Activated naive CD8-positive, alpha-beta T cell (primary cell): ENCODE data around the gene ZNHIT1.

Source experiments
- H3K27ac Mint-ChIP-seq: one replicate; pipeline ENCODE4 v1.8.0; 2021; ENCODE audit warnings: mixed read lengths
- H3K27me3 Mint-ChIP-seq: one replicate; pipeline ENCODE4 v1.8.0; 2021; ENCODE audit warnings: mixed read lengths
- H3K36me3 Mint-ChIP-seq: one replicate; pipeline ENCODE4 v1.8.0; 2021; ENCODE audit warnings: mixed read lengths
- H3K4me1 Mint-ChIP-seq: one replicate; pipeline ENCODE4 v1.8.0; 2021; ENCODE audit warnings: low read depth, mixed read lengths
- H3K4me3 Mint-ChIP-seq: one replicate; pipeline ENCODE4 v1.8.0; 2021; ENCODE audit warnings: mild to moderate bottlenecking, mixed read lengths
- H3K9me3 Mint-ChIP-seq: one replicate; pipeline ENCODE4 v1.8.0; 2021; ENCODE audit warnings: low read depth, mixed read lengths

ZNHIT1 gene

DNA sequence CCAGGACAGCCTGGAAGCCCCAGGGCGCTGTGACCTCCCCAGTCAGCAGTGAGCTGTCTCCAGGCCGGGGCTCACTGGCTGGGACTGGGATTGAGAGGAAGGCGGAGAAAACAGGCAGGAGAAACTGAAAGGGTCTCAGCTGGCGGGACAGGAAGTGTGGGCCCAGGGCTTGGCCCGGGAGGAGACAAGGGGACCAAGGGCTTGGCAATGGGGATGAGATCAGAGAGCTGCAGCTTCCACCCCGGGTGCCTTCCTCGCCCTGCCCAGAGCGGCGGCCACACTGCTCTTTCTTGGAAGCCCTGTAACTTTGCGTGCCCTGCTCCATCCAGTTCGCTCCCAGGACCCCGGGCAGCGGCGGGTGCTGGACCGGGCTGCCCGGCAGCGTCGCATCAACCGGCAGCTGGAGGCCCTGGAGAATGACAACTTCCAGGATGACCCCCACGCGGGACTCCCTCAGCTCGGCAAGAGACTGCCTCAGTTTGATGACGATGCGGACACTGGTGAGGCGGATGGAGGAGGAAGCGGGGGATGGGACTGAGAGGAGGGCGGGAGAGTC lies 4.4 kb downstream of the ZNHIT1 start:
- Mint-ChIP-seq H3K27ac (no peak overlapping the region), H3K4me1 (peaks cover 28% of the 10 kb centered on the region), H3K36me3 (no peaks in the 10 kb centered on the region)

DNA sequence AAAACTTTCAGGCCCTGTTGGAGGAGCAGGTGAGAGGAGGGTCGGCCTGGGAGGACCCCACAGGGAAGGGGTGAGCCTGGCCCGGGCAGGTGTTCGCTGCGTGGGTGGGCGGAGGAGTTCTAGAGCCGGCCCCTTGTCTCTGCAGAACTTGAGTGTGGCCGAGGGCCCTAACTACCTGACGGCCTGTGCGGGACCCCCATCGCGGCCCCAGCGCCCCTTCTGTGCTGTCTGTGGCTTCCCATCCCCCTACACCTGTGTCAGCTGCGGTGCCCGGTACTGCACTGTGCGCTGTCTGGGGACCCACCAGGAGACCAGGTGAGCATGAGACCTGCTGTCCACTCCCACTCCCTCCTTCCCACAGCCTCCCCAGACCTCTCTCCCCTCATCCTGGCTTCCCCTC lies 5.6 kb downstream of the ZNHIT1 start:
- Mint-ChIP-seq H3K4me3 (no peak overlapping the region), H3K4me1 (peaks cover 25% of the 10 kb centered on the region), H3K27ac (no peak overlapping the region), H3K9me3 (no peaks in the 10 kb centered on the region), H3K27me3 (no peaks in the 10 kb centered on the region), H3K36me3 (no peaks in the 10 kb centered on the region)

More for the DNA sequence above, 4.4 kb downstream of the ZNHIT1 start:
- no peak overlapping the region for H3K4me3 Mint-ChIP-seq
- H3K27me3 Mint-ChIP-seq: no peaks in the 10 kb centered on the region
- no peaks in the 10 kb centered on the region for H3K9me3 Mint-ChIP-seq

DNA sequence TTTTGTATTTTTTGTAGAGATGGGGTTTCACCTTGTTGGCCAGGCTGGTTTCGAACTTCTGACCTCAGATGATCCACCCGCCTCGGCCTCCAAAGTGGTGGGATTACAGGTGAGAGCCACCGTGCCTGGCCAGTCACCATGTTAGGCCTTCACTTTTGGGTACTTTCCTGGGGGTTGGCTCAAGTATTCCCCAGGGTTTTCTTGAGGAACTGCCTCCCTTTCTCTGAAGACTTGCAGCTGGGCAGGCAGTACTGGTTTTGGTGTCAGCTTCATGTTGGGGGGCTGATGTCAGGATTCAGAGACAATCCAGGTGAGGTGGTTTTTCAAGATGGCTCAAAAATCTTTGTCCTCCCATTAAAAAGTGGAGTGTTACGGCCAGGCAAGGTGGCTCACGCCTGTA lies 7.7 kb downstream of the ZNHIT1 start:
- H3K27me3 Mint-ChIP-seq: no peaks in the 10 kb centered on the region
- no peak overlapping the region for H3K27ac Mint-ChIP-seq
- no peaks in the 10 kb centered on the region for H3K9me3 Mint-ChIP-seq
- H3K4me1 Mint-ChIP-seq: peaks cover 8% of the 10 kb centered on the region
- no peak overlapping the region for H3K4me3 Mint-ChIP-seq
- no peaks in the 10 kb centered on the region for H3K36me3 Mint-ChIP-seq

DNA sequence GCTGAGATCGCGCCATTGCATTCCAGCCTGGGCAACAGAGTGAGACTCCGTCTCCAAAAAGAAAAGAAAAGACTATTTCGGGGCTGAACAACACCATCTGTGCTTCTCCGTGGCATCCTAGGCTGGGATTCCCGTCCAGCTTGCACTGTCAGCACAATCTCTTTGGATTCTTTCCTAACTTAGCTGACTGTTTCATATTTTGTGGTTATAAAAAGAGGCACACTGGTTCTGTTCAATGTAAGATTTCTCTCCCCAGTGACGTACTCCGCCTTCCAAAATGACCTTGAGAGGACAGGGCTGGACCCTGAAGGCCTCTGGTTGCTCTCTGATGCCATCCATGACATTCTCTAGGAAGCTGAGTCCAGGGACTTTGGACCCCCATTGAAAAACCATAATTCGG lies 8.8 kb downstream of the ZNHIT1 start:
- Mint-ChIP-seq H3K4me3 (no peak overlapping the region), H3K36me3 (no peaks in the 10 kb centered on the region), H3K27ac (no peak overlapping the region), H3K9me3 (no peaks in the 10 kb centered on the region), H3K4me1 (no peaks in the 10 kb centered on the region), H3K27me3 (no peaks in the 10 kb centered on the region)

DNA sequence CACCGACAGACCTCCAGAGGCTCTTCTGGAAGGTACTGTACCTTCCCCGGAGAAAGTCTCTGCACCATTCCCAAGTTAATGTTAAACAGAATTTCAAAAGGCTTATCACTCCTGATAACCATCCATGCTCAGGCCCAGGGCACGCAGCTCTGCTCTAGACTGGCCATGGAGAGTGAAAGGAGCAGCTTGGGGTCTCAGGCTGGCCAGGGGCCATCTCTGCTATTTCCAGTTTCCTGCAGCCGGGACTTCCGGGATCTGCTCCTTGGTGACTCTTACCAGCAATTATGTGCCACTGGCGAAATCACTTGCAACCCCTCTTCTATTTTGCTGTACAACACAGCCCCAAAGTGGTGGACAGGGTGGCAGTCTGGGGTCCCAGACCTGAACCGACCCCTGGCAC lies 13.7 kb downstream of the ZNHIT1 start:
- Mint-ChIP-seq H3K27ac (no peak overlapping the region), H3K4me3 (no peak overlapping the region)

DNA sequence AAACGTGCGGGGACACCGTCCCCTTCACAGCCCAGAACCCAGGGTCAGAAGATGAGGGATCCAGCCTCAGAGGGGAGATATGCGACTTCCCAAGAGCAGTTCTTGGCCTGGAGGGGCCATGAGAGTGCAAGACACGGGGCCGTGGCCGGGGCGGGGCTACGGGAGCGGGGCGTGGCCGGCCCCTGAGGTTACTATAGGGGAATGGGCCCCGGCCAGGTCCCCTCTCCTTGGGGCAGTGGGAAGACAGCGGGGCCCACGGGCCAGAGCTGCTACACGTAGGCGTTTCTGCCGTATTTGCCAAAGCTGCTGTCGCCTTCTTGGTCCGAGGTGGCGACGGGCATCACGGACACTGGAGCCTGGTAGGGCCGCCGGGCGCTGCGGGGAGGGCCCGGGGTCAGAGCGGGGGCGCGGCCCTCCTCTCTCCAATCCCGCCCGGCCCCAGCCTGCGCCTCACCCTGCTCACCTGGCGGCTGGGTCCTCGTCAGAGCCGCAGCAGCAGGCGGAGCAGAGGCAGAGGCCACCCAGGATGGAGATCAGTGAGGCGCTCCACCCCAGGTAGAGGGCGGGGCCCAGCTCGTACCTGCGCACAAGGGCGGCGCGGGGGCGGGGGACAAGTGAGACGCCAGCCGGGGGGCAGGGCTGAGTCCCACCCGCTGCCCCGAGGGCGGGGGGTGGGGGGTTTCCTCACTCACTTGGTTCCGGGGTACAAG lies 14.3 kb downstream of the ZNHIT1 start:
- no peak overlapping the region for H3K4me3 Mint-ChIP-seq
- H3K27me3 Mint-ChIP-seq: no peaks in the 10 kb centered on the region
- H3K27ac Mint-ChIP-seq: no peak overlapping the region
- no peaks in the 10 kb centered on the region for H3K36me3 Mint-ChIP-seq
- H3K4me1 Mint-ChIP-seq: no peaks in the 10 kb centered on the region
- no peaks in the 10 kb centered on the region for H3K9me3 Mint-ChIP-seq

More for the DNA sequence above, 13.7 kb downstream of the ZNHIT1 start:
- Mint-ChIP-seq H3K27me3 (no peaks in the 10 kb centered on the region), H3K9me3 (no peaks in the 10 kb centered on the region), H3K36me3 (no peaks in the 10 kb centered on the region), H3K4me1 (no peaks in the 10 kb centered on the region)

DNA sequence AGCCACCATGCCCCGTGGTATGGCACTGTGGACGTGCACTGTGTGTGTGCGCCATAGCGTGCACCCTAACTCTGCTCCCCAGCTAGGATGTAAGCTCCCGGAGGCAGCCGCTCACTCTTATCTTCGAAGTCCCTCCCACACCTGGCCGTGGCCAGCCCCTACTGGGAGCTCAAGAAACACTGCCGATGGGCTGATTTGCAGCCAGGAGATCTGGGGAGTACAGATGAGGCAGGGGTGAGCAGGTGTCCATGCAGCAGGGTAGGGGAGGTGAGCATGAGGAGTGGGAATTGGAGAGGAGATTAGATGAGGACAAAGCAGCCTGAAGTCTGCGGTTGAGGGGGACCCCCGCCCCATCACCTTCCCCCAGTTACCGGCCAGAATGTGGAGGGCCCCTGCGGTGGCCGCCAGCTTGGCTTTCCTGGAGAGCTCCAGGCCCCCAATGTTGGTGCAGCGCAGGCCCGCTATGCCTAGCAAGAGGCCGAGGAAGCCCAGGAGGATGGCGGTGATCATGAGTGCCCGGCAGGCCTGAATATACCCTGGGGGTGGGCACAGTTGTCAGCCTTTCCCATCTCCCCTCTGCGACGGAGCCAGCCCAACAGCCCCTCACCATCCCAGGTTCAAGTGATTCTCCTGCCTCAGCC lies 16.1 kb downstream of the ZNHIT1 start:
- no peaks in the 10 kb centered on the region for H3K9me3 Mint-ChIP-seq
- H3K4me1 Mint-ChIP-seq: no peaks in the 10 kb centered on the region
- H3K27ac Mint-ChIP-seq: no peak overlapping the region
- no peaks in the 10 kb centered on the region for H3K36me3 Mint-ChIP-seq
- no peak overlapping the region for H3K4me3 Mint-ChIP-seq
- H3K27me3 Mint-ChIP-seq: no peaks in the 10 kb centered on the region

DNA sequence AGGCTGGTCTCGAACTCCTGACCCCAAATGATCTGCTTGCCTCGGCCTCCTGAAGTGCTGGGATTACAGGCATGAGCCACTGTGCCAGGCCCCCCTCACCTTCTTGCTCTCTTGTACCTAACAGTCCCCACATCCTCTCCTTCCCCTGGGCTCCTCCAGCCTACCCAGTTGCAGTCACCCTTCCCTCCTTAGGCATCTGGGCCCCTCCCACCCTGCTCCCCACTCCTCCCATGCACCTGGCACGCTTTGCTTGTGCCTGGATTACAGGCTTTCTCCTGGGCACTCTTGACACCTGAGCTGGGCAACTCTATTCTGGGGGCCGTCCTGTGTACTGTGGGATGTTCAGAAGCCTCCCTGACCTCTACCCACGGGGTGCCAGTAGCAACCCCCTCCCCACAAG lies 16.7 kb downstream of the ZNHIT1 start:
- no peaks in the 10 kb centered on the region for H3K36me3 Mint-ChIP-seq
- H3K4me3 Mint-ChIP-seq: no peak overlapping the region
- H3K27me3 Mint-ChIP-seq: no peaks in the 10 kb centered on the region
- H3K9me3 Mint-ChIP-seq: no peaks in the 10 kb centered on the region
- no peaks in the 10 kb centered on the region for H3K4me1 Mint-ChIP-seq
- H3K27ac Mint-ChIP-seq: no peak overlapping the region

DNA sequence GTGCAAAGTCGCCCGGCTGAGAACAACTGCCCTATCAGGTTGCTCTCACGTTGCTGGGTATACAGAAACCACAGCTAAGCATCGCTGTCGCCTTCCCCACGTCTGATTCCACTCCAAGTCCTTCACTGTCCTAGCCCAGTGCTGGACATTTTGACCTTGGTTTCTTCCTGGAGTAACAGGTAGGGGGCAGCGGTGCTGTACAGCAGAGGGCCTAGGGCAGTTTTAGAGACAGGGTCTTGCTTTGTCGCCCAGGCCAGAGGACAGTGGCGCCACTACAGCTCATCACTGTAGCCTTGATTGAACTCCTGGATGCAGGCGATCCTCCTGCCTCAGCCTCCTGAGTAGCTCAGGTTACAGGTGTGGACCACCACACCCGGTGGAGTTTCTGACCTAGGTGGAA lies 17.1 kb downstream of the ZNHIT1 start:
- Mint-ChIP-seq H3K4me3 (no peak overlapping the region), H3K27ac (no peak overlapping the region), H3K4me1 (no peaks in the 10 kb centered on the region), H3K9me3 (no peaks in the 10 kb centered on the region), H3K27me3 (no peaks in the 10 kb centered on the region), H3K36me3 (no peaks in the 10 kb centered on the region)

DNA sequence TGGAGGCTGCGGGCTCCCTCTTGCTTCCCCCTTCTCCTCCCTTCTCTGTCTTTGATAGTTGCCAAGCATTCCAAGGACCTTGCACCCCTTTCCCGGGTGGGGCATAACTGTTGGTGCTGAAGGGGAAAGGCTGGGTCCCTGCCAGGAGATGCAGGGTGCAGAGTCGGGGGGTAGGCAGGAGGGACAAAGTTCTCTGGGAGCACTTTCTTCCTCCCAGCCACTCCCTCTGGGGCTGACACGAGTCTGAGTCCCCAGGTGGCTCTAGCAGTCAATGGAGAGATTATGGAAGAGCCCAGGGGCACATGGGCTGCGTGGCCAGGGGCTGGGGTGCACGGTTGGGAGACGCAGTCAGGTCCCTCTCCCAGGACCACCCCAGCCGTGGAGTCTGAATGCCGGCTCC lies 17.6 kb downstream of the ZNHIT1 start:
- no peaks in the 10 kb centered on the region for H3K4me1 Mint-ChIP-seq
- H3K9me3 Mint-ChIP-seq: no peaks in the 10 kb centered on the region
- H3K4me3 Mint-ChIP-seq: no peak overlapping the region
- no peaks in the 10 kb centered on the region for H3K27me3 Mint-ChIP-seq
- no peaks in the 10 kb centered on the region for H3K36me3 Mint-ChIP-seq
- no peak overlapping the region for H3K27ac Mint-ChIP-seq

DNA sequence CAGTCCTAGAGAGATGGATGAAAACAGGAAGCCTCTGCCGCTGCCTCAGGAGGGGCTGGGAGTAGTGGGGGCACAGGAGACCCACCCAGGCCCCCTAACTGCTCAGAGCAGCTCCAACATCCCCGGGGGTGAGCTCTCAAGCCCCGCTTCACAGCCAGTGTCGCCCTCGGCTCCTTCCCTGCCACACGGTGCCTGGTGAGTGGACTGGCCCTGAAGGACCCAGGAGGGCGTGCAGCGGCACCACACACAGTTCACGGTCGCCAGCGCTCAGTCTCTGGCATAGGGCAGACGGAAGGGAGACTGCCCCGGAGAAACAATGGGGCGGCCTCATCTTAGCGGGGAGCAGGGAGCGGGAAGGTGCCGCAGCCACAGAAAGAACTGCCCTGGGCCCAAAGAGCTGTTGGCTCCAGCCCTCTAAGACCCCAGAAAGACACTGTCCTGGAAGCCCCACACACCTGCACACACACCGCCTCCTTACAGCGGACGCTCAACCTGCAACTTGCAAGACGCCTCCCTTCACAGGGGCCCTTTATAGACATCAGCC lies 18.4 kb downstream of the ZNHIT1 start:
- Mint-ChIP-seq H3K4me3 (no peak overlapping the region), H3K36me3 (no peaks in the 10 kb centered on the region), H3K27ac (no peak overlapping the region), H3K27me3 (no peaks in the 10 kb centered on the region), H3K4me1 (no peaks in the 10 kb centered on the region), H3K9me3 (no peaks in the 10 kb centered on the region)

DNA sequence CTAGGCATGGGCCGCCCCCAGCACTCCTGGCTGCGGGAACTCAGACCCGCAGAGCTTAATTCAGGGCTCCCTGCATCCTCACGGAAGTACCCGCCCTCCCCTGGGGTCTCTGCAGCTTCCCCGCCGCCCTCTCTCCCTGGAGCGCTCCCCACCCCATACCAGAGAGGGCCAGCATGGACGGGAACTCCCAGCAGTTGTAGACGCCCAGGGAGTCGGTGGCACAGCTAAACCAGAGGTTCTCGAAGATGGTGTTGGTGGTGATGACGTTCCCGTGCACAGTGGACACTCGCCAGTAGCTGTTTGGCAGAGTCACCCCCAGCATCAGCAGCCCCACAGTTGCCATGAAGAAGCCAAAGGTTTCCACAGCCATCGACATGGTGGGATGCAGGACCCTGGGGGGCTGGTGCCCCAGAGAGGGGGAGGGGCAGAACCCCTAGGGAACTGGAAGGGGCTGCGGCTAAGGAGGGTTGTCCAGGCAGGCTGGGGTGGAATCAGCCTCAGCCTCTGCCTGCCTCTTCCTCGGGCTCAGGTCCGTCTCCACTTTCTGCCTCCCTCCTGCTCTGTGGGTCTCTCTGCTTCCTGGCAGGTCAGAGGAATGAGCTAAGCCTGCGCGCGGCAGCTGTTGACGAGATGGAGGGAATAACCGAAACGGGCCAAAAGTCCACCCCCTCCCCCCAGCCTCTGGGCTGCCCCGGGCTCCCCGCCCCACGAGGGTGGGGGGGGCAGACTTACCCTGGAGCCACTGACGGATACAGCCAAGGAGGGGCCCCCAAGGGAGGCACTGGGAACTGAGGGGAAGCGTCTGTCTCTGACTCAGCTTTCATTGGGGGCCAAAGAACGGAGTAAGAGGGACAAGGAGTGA lies 19.5 kb downstream of the ZNHIT1 start, which contains the start of gene CLDN15:
Gene CLDN15 (minus strand): TSS at position 597 of the 862 bp plus-strand sequence. CDS start 221 bp downstream, at position 376.
- no peaks in the 10 kb centered on the region for H3K27me3 Mint-ChIP-seq
- no peak within 1 kb of the TSS for H3K4me3 Mint-ChIP-seq
- H3K36me3 Mint-ChIP-seq: no peaks in the 10 kb centered on the region
- H3K4me1 Mint-ChIP-seq: peaks cover 3% of the 10 kb centered on the region
- no peaks in the 10 kb centered on the region for H3K9me3 Mint-ChIP-seq
- H3K27ac Mint-ChIP-seq: no peak within 1 kb of the TSS

DNA sequence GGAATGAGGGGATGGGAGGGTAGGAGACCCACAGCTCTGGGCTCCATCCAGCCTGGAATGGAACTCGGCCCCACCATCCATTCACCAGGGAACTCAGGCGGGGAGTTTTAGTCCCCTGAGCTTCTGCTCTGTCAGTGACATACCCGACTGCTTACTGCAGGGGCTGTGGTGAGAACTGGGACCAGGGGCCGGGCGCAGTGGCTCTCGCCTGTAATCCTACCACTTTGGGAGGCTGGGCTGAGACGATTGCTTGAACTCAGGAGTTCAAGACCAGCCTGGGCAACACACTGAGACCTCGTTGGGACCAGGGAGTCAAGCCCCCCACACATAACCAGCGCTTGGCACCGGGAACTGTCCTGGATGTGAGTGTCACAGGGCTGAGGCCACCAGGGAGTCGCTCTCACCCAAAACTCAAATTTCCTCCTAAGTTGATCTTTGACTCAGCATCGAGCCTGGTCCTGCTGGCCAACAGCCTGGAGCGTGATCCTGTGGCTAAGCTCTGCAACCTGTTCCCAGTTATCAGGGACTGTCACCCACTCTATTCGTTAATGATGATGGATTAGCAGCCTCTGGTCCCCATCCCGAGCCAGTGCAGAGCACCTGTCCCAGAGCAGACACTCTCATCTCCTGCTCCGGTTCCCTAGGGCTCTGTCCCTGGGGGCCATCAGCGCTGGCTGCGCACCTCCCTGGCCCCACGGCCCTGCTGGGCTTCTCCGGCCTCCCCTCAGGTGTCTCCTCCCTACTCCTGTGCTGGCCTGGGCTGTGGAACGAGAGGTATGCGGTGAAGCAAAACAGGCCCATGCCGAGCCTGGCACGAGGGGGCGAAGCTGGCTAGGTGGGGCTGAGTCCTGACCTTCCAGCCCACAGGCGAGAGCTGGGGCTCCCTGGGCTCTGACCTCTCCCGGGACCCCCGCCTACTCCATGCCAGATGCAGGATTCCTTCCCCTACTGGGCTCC lies 20.5 kb downstream of the ZNHIT1 start:
- Mint-ChIP-seq H3K4me3 (no peak overlapping the region), H3K4me1 (peaks cover 10% of the 10 kb centered on the region), H3K27ac (no peak overlapping the region), H3K9me3 (no peaks in the 10 kb centered on the region), H3K36me3 (no peaks in the 10 kb centered on the region), H3K27me3 (no peaks in the 10 kb centered on the region)
